GM23338 (cell line): ENCODE data around the gene CYB5R4. TPM values are rescaled to one million over a fixed set of nuclear protein-coding genes. Genes with fewer than 3 reads are reported as not detected.

Experiments
- ATAC-seq: fragments of 200-7000 bp; cut with Tn5 transposase; 3 replicates; pipeline ENCODE4 v1.9.1; 2020
- DNase-seq: peaks from one replicate; pipeline ENCODE4 v3.0.0-alpha.2; 2015; ENCODE audit warnings: low spot score
- H2AFZ ChIP-seq: fragments of 200-600 bp; sonication (generic); 2 replicates; pipeline ENCODE4 v1.8.0; 2016; ENCODE audit warnings: antibody characterized with exemption, mild to moderate bottlenecking, moderate library complexity
- H3F3A ChIP-seq: fragments of 200-600 bp; sonication (generic); replicated peaks from 2 replicates; pipeline ENCODE4 v1.8.0; 2017; ENCODE audit warnings: antibody characterized with exemption, mixed run types, low read depth
- H3K27ac ChIP-seq: fragments of 200-600 bp; sonication (generic); 2 replicates; pipeline ENCODE4 v1.6.1; 2016; ENCODE audit warnings: low read depth
- H3K27me3 ChIP-seq: fragments of 200-600 bp; sonication (generic); 2 replicates; pipeline ENCODE4 v1.8.0; 2016; ENCODE audit warnings: mild to moderate bottlenecking, mixed run types, moderate library complexity; ENCODE audit not compliant: insufficient read depth
- H3K36me3 ChIP-seq: fragments of 200-600 bp; sonication (generic); 2 replicates; pipeline ENCODE4 v1.8.0; 2016; ENCODE audit warnings: mild to moderate bottlenecking; ENCODE audit not compliant: insufficient read depth
- H3K4me1 ChIP-seq: fragments of 200-600 bp; sonication (generic); 2 replicates; pipeline ENCODE4 v1.8.0; 2016; ENCODE audit warnings: mild to moderate bottlenecking, moderate library complexity; ENCODE audit not compliant: insufficient read depth
- H3K4me2 ChIP-seq: fragments of 200-600 bp; sonication (generic); 2 replicates; pipeline ENCODE4 v1.7.1; 2017; ENCODE audit warnings: mixed run types
- H3K4me3 ChIP-seq: fragments of 200-600 bp; sonication (generic); 2 replicates; pipeline ENCODE4 v1.6.1; 2016; ENCODE audit warnings: mixed run types
- H3K79me2 ChIP-seq: fragments of 200-600 bp; sonication (generic); replicated peaks from 2 replicates; pipeline ENCODE4 v1.8.0; 2017; ENCODE audit warnings: mild to moderate bottlenecking; ENCODE audit not compliant: insufficient read depth
- H3K9me2 ChIP-seq: fragments of 200-600 bp; sonication (generic); 2 replicates; pipeline ENCODE4 v1.8.0; 2017; ENCODE audit not compliant: insufficient read depth
- H4K20me1 ChIP-seq: fragments of 200-600 bp; sonication (generic); replicated peaks from 2 replicates; pipeline ENCODE4 v1.8.0; 2017; ENCODE audit warnings: mild to moderate bottlenecking; ENCODE audit not compliant: insufficient read depth
- H3K27ac Mint-ChIP-seq: 2 replicates; pipeline ENCODE4 v1.8.0; 2020; ENCODE audit warnings: inconsistent platforms, mild to moderate bottlenecking, moderate library complexity, mixed read lengths
- H3K27me3 Mint-ChIP-seq: 3 replicates; pipeline ENCODE4 v1.8.0; 2022; ENCODE audit warnings: low read depth, mild to moderate bottlenecking, moderate library complexity, mixed read lengths, inconsistent platforms; ENCODE audit not compliant: insufficient read depth, poor library complexity
- H3K36me3 Mint-ChIP-seq: 3 replicates; pipeline ENCODE4 v1.8.0; 2021; ENCODE audit warnings: low read depth, mild to moderate bottlenecking, inconsistent platforms, moderate library complexity, mixed read lengths
- H3K4me1 Mint-ChIP-seq: 3 replicates; pipeline ENCODE4 v1.8.0; 2020; ENCODE audit warnings: mild to moderate bottlenecking, inconsistent platforms, mixed read lengths
- H3K4me3 Mint-ChIP-seq: 3 replicates; pipeline ENCODE4 v1.8.0; 2021; ENCODE audit warnings: moderate library complexity, mild to moderate bottlenecking, inconsistent platforms, mixed read lengths
- H3K9me3 Mint-ChIP-seq: 3 replicates; pipeline ENCODE4 v1.8.0; 2020; ENCODE audit warnings: moderate library complexity, mild to moderate bottlenecking, inconsistent platforms, mixed read lengths
- CREB1 ChIP-seq: fragments of 250-450 bp; sonication (Bioruptor Pico); IDR thresholded peaks from 2 replicates; pipeline ENCODE4 v1.5.0; 2020; ENCODE audit warnings: low read depth, mild to moderate bottlenecking, moderate library complexity
- EZH2phosphoT487 ChIP-seq: fragments of 200-600 bp; sonication (generic); IDR thresholded peaks from one replicate; pipeline ENCODE4 v1.8.1; 2018; ENCODE audit warnings: antibody characterized with exemption; ENCODE audit not compliant: unreplicated experiment
- POLR2AphosphoS5 ChIP-seq: IDR thresholded peaks from 2 replicates; pipeline ENCODE4 v1.6.1; 2016; ENCODE audit warnings: antibody characterized with exemption, low read depth
- polyA plus RNA-seq: library from polyadenylated mRNA; unstranded; fragments of >200 nt; fragmentation: Nextera tagmentation; extraction: Ambion mirVana; gene quantifications from 2 replicates; pipeline ENCODE4 v1.2.1, GENCODE V29; 2016
- total RNA-seq: library from RNA; depleted of rRNA; stranded (reverse); fragments of >200 nt; shearing (Covaris generic); gene quantifications from 2 replicates; pipeline ENCODE4 v1.2.3, GENCODE V29; 2014
- TF ChIP-seq, protein P1 (sequence below): fragments of 250-450 bp; sonication (Bioruptor Pico); IDR thresholded peaks from 2 replicates; pipeline ENCODE4 v1.5.0; 2020; ENCODE audit warnings: mild to moderate bottlenecking, moderate library complexity

The CYB5R4 gene
- total and polyA plus RNA-seq, 2 experiments from 2014 or later = 8.9 to 17.2 TPM

- TF ChIP-seq, protein P1, sequence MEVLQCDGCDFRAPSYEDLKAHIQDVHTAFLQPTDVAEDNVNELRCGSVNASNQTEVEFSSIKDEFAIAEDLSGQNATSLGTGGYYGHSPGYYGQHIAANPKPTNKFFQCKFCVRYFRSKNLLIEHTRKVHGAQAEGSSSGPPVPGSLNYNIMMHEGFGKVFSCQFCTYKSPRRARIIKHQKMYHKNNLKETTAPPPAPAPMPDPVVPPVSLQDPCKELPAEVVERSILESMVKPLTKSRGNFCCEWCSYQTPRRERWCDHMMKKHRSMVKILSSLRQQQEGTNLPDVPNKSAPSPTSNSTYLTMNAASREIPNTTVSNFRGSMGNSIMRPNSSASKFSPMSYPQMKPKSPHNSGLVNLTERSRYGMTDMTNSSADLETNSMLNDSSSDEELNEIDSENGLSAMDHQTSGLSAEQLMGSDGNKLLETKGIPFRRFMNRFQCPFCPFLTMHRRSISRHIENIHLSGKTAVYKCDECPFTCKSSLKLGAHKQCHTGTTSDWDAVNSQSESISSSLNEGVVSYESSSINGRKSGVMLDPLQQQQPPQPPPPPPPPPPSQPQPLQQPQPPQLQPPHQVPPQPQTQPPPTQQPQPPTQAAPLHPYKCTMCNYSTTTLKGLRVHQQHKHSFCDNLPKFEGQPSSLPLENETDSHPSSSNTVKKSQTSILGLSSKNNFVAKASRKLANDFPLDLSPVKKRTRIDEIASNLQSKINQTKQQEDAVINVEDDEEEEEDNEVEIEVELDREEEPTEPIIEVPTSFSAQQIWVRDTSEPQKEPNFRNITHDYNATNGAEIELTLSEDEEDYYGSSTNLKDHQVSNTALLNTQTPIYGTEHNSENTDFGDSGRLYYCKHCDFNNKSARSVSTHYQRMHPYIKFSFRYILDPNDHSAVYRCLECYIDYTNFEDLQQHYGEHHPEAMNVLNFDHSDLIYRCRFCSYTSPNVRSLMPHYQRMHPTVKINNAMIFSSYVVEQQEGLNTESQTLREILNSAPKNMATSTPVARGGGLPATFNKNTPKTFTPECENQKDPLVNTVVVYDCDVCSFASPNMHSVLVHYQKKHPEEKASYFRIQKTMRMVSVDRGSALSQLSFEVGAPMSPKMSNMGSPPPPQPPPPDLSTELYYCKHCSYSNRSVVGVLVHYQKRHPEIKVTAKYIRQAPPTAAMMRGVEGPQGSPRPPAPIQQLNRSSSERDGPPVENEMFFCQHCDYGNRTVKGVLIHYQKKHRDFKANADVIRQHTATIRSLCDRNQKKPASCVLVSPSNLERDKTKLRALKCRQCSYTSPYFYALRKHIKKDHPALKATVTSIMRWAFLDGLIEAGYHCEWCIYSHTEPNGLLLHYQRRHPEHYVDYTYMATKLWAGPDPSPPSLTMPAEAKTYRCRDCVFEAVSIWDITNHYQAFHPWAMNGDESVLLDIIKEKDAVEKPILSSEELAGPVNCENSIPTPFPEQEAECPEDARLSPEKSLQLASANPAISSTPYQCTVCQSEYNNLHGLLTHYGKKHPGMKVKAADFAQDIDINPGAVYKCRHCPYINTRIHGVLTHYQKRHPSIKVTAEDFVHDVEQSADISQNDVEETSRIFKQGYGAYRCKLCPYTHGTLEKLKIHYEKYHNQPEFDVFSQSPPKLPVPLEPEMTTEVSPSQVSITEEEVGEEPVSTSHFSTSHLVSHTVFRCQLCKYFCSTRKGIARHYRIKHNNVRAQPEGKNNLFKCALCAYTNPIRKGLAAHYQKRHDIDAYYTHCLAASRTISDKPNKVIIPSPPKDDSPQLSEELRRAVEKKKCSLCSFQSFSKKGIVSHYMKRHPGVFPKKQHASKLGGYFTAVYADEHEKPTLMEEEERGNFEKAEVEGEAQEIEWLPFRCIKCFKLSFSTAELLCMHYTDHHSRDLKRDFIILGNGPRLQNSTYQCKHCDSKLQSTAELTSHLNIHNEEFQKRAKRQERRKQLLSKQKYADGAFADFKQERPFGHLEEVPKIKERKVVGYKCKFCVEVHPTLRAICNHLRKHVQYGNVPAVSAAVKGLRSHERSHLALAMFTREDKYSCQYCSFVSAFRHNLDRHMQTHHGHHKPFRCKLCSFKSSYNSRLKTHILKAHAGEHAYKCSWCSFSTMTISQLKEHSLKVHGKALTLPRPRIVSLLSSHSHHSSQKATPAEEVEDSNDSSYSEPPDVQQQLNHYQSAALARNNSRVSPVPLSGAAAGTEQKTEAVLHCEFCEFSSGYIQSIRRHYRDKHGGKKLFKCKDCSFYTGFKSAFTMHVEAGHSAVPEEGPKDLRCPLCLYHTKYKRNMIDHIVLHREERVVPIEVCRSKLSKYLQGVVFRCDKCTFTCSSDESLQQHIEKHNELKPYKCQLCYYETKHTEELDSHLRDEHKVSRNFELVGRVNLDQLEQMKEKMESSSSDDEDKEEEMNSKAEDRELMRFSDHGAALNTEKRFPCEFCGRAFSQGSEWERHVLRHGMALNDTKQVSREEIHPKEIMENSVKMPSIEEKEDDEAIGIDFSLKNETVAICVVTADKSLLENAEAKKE (CRISPR knock-in tag) = no peak
- TF ChIP-seq EZH2phosphoT487 (no peak), POLR2AphosphoS5 (no peak)
Measured at GRCh38 chr6:83824831-83825230, 34.7 kb upstream of the CYB5R4 start (continued).

DNA sequence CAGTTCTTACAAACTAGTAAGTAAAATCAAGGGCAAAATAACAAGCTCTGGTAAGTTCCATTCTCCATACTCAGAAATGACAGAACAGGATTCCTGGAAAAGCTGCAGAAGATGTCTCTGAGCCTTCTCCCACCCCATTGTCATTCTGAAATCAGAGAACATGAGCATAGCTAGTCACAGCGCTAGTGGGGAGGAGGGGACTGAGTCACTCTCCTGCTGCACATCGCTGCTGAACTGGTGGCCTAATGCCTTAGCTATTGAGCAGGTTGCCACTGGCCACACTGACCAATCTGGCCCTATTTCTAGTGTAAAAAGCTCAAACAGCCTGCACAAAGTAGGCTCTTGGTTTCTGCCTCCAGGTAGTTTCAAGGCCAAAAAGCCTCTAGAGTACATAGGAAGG lies 32.4 kb upstream of the CYB5R4 start:
- TF ChIP-seq EZH2phosphoT487 = no peak
- TF ChIP-seq CREB1 = no peak
- Histone ChIP-seq H3K9me2 (no peaks in the 10 kb centered on the region; the same call in 1 of the 2 replicates), H3K4me1 (0 out of 2 replicates have a peak, but pooled peaks cover 6% of the 10 kb centered on the region), H3K4me3 (no peak overlapping the region), H3K27me3 (no peaks in the 10 kb centered on the region), H3K4me2 (no peak overlapping the region), H3F3A (no peaks in the 10 kb centered on the region), H3K27ac (no peak overlapping the region), H2AFZ (peak overlapping the region; percentile 45; the same call in 1 of the 2 replicates), H3K79me2 (no peaks in the 10 kb centered on the region), H4K20me1 (no peaks in the 10 kb centered on the region), H3K36me3 (no peaks in the 10 kb centered on the region)
- DNase-seq (no peak), ATAC-seq (peak; percentile 58; the same call in 2 of the 3 replicates)
- Mint-ChIP-seq H3K9me3 (no peaks in the 10 kb centered on the region), H3K4me1 (peaks cover 21% of the 10 kb centered on the region; the same call in 2 of the 3 replicates), H3K4me3 (no peak overlapping the region), H3K36me3 (no peaks in the 10 kb centered on the region), H3K27me3 (no peaks in the 10 kb centered on the region), H3K27ac (no peak overlapping the region)
